ENCODE measurements around the gene ORAI2.
A peak's percentile ranks its signal among the peaks of the same experiment; 100 is the strongest.
"Not testable (repeated sequence)": the region's sequence is repeated elsewhere in the genome, so short reads cannot be mapped to it uniquely, and the experiment has no call there.

The ORAI2 gene

DNA sequence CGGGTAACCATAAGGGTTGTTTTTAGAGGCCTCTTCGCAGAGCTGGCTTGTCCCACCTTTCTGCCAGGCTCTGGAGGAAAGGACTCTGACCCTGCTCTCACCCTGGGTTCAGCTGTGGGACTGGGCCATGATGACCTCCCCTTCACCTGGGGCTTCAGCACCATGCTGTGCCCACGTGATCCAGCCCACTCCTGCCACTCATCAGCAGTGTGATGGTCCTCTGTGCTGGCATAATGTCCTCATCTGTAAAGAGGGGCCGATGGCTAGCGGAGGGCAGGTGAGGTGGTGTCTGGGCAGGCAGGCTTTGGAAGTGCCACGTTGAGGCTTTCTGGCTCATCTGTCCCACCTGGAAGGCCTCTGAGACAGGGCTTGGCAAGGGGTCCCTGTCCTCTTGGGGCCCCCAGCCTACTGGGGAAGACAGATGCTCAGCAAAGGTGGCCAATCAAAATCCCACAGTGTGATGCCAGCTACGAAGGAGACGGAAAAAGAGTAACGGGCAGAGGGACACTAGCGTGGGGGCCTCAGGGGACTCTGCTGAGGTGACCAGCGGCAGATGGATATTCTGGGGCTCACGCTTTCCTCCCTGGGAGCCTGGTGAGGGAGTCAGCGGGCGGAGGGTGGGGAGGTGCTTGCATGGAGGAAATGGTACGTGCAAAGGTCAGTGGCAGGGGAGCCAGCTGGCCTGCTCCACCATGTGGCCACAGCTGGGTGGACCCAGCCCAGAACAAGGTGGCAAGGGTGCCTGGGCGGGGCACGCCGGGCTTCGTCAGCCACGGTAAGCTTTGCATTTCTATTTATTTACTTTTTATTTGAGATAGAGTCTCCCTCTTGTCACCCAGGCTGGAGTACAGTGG, 36.8 kb downstream of the ORAI2 start:
- DNase-seq: no peak

DNA sequence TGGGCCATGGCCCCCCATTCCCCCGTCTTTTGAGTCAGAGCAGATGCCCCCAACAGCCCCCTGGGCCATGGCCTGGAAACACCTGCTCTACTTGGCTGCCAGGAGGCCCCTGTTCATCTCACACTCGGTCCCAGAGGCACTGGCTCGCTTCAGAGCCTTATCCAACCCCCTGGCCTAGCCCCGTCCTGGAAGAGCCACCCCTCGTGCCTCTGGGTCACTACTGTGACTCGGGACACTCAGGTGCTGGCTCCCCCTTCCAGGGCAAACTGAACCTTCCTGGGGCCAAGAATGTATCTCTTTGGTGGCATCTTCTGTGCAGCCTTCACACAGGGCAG, 38.4 kb downstream of the ORAI2 start:
- DNase-seq: no peak

DNA sequence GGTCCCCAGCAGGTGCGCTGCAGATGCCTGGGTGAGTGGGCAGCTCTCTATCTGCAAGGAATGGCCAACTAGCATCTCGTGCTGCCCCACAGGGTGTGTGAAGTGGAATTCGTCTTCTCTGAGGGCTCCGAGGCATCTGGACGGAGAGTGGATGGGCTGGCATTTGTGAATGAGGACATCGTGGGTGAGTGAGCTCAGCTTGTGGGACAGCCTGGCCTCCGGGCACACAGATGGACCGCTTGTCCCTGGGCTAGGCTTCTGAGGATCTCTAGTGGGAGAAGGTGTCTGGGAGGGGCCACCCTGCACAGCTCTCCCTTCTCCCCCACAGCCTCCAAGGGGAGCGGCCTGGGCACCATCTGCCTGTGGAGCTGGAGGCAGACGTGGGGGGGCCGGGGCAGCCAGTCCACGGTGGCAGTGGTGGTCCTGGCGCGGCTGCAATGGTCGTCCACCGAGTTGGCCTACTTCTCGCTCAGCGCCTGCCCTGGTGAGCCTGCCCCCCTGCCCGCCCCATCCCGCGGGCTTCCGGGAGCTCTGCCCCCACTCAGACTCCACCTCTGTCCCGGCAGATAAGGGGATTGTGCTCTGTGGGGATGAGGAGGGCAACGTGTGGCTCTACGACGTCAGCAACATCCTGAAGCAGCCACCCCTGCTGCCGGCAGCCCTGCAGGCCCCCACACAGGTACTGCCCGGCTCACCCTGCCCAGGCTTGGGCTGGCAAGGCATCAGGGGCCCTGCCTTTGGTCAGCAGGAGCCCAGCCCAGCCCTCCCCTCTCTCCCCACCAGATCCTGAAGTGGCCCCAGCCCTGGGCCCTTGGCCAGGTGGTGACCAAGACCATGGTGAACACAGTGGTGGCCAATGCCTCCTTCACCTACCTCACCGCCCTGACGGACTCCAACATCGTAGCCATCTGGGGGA, 39.0 kb downstream of the ORAI2 start:
- DNase-seq: no peak

DNA sequence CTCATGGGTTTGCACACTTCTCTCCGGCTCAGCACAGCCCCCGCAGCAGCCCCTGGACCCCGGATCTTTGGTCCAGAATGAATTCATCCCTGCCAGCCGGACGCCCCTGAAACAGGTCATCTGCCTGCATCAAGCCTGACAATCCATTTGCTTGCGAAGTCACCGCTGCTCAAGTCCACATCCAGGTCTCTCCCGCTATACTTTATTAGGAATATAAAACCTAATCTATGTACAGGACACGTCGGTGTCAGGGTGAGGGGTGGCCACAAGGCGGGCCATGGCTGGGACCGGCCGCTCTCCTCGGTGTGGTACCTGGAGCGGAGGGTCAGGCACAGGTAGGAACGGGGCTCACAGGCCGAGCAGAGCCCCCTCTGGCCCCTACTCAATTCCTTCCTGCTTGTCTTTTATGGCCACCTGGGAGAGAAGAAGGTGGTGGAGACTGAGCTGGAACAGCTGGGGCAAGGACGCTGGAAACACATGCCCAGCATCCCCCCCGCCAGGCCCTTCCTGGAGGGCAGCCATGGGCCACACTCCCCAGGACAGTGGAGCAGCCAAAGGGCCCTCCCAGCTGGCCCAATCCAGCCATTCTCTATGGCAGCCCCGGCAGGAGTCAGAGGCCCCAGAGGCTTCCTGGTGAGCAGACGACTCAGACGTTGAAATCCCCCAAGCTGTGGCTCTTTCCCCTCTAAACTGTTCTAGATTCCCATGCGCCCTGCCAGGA, 40.1 kb downstream of the ORAI2 start:
- DNase-seq: no peak

DNA sequence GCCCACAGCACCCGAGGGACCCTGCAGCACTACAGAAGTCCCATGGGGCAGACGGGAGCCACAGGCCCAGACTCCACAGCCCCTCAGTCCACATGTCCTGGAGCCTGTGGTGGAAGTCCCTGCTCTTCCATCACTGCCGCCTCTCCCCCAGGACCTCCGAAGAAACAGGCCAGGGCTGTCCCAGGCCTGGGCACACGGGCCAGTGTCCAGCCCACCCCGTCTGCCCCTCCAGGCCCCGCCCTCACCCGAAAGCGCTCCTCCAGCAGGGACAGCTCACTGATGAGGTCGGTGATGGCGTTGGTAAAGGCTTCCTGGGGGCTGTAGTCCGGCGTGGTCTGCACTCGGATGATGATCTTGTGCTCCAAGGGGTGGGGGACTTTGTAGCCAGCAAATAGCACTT, 40.7 kb downstream of the ORAI2 start:
- not testable (repeated sequence) for DNase-seq

DNA sequence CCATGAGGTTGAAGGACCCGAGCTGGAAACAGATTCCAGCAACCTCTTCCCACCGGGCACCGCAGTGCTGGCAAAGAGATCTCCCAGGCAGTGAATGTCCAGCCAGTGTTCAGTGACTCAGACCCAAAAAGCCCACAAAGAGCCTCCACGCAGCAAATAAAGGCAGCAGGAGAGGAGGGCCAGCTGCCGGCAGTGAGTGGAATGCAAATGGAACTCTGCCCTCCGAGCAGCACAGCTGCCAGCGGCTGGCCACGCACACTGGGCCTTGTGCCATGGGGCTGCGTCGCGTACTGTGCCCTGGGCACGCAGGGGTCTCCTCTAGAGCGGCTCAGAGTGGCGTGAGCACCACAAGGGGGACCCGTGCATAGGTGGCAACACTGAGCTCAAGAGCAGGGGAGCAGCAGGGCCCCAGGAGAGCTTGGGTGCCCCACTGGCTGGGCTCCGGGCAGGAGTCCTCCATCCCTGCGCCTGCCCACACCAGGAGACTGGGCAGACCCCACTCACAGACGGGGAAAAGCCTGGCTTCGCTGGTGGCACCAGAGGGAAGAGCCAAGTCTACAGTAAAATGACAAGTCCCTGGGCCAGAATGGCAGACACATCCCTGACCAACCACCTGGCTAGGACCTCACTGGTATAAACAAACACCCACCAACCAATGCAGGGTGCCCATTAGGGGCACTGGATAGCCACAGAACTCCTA, 41.5 kb downstream of the ORAI2 start:
- DNase-seq: not testable (repeated sequence)

DNA sequence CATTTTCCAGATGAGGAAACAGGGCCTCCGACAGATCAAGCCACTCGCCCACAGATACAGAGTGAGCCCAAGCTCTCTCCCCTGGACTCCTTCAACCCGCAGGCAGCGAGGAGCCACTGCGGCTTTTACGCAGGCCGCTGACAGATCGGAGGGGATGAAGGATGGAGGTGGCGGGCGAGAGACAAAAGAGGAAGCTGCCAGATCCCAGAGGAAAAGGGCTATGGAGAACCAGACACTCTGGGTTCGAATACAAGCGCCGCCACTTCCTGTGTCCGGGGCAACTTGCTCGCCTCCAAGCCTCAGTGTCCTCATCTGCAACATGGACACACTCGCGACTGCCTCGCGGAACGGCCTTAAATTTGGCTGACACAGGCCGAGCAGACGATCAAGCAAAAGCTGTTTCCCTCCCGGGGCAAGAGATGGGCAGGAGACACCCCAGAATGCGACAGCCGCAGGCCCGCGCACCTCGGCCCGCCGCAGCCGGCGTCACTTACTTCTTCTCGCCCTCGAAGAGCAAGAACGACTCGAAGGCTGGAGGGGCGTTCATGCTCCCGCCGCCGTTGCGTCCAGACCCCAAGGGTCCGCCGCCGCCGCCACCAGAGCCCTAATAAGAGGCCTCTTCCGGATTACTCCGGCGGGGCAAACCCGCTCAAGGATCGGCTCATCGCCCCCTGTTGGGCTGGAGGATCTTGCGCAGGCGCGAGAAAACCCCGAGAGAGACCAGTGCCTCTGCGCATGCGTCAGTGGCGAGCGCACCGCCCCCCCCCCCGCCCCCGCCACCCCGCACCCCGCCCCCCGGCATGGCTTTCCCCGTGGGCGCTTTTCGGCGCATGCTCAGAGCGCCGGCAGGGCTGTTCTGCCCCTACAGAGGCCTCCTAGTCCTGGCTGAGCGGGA, 45.2 kb downstream of the ORAI2 start, which contains the start of gene POLR2J:
POLR2J (minus strand) TSS at position 609 of the 895 bp plus-strand sequence; CDS start at position 547, 62 bp downstream.
- DNase-seq: peak; percentile 81 to 99

DNA sequence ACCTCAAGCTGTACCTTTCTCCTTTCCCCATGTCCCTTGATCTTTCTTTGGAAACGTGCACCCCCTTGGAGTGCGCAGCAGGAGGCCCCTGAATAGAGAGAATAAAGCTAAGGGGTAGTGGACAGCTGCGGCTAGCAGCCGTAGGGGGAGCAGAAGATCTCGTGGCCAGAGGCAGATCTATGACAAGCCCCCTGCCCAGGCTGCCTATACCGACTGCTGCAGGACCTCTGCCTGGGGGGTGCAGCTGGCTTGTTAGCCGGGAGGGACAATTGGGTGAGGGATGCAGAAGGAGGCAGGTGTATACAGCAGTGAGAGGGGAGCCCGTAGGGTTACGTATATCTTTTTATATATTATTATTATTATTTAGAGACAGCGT, 45.8 kb downstream of the ORAI2 start:
- DNase-seq: not testable (repeated sequence)

DNA sequence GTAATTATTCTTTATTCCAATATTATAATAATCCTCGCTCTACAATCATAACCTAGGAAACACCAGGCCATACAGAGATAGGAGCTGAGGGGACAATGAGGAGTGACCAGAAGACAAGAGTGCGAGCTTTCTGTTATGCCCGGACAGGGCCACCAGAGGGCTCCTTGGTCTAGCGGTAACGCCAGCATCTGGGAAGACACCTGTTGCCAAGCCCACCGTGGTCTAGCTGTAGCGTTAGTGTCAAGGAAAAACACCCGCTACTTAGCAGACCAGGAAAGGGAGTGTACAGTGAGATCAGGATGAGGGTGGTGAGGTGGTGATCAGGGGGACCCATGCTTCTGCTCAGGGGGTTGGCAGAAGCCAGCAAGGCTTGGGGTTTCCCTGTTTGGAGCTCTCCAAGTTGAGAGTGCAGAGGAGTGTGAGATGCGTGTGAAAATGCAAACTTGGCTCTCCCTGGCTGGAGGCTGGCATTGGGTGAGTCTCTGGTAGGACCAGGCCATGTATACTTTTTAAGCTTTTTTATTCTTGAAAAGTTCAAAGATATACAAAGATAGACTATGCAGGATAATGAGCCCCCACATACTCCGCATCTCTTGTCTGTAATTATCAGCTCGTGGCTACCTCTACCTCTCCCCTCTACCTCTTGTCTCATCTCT, 46.7 kb downstream of the ORAI2 start:
- not testable (repeated sequence) for DNase-seq

DNA sequence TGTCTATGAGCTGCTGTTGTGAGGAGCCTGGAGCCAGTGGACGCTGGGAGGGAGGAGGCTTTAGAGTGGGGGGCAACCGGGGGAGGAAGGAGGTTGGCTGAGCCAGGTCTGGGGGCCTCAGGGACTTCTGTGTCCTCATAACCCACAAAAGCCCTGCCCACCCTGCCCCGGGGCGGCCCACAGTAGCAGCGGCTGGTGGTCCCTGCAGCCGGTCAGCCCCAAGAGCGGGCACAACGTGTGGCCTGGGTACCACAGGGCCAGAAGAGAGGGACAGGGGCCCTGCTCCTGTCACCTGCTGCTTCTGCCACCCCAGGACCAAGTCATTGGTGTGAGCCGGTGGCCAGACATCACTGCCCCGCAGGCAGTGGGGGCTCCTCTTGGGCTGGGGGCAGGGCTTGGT, 48.6 kb downstream of the ORAI2 start:
- DNase-seq: not testable (repeated sequence)

DNA sequence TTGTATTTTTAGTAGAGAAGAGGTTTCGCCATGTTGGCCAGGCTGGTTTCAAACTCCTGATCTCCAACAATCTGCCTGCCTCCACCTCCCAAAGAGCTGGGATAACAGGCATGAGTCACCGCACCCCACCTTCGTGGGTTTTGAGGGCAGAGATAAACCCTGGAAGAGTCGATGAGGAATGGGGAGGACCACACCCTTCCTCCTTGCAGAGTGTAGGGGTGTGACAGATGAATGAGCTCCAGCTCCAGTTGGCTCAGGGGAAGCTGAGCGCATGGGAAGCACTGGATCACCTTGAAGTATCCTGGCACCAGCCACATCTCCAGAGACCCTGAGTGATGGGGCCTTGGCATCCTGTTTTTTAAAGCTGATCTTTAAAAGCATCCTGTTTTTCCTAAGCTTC, 50.9 kb downstream of the ORAI2 start:
- DNase-seq: not testable (repeated sequence)

DNA sequence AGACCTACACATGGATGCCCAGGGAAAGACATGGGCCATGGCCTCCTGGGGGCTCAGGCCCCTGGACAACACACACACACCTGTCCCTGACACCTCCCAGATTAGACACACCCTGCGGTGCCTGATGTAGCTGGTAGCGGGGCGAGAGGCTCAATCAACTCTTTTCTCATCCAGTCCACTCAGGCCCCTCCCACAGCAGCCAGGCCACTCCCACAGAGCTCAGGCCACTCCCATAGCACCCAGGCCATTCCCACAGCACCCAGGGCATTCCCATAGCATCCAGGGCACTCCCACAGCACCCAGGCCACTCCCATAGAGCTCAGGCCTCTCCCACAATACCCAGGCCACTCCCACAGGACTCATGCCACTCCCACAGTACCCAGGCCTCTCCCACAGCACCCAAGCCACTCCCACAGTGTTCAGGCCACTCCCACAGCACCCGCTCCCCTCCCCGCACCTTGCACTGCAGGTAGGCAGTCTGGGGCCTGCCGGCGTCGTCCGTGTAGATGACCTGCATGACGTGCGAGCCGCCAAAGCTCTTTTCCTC, 57.2 kb downstream of the ORAI2 start:
- peak in 1 of 2 donors; percentile 3 for DNase-seq

DNA sequence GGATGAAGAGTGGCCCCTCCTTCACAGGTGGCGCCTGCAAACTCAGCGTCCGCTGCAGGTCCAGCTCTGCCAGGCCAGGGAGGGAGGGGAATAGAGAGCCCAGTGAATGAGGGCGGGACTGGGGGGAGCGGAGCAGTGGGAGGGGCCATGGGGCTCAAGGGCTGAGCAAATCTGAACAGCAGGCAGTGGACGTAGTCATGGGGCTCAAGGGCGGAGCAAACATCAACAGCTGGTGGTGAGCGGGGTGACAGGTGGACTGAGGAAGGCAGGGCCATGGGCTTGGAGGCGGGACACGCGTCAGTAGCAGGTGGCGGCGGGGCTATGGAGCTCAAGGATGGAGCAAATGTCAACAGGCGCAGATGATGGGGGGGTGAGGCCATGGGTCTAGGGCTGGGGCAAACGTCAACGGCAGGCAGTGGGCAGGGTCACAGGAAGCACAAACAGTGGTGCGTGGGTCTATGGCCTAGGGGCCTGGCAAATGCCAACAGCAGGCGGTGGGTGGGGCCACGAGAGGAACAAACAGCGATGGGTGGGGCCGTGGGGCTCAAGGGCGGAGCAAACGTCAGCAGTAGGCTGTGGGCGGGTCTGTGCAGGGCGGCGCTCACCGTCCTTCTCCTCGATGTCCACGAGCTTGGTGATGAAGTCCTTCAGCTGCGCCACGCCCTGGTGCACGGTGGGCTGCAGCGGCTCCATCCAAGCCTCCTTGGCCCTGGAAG, 60.0 kb downstream of the ORAI2 start:
- peak in 1 of 2 donors; percentile 2 for DNase-seq

DNA sequence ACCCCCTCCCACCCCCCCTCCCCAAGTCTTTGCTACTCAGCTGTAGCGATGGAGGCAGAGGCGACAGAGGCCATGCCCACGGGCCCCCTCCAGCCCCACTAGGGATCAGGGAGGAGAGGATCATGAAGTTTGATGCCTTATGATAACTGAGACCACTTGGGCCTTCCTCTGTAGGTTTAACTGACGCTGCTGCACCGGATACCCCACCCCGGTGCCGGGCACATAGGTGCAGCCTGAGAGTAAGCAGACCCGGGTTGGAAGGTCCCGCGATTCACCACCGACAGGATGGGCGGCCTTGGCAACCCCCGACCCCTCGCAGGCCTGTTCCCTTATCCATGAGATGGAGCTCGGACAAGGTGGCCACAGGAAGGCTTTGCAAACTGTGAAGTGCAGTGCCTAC, 60.7 kb downstream of the ORAI2 start:
- not testable (repeated sequence) for DNase-seq

DNA sequence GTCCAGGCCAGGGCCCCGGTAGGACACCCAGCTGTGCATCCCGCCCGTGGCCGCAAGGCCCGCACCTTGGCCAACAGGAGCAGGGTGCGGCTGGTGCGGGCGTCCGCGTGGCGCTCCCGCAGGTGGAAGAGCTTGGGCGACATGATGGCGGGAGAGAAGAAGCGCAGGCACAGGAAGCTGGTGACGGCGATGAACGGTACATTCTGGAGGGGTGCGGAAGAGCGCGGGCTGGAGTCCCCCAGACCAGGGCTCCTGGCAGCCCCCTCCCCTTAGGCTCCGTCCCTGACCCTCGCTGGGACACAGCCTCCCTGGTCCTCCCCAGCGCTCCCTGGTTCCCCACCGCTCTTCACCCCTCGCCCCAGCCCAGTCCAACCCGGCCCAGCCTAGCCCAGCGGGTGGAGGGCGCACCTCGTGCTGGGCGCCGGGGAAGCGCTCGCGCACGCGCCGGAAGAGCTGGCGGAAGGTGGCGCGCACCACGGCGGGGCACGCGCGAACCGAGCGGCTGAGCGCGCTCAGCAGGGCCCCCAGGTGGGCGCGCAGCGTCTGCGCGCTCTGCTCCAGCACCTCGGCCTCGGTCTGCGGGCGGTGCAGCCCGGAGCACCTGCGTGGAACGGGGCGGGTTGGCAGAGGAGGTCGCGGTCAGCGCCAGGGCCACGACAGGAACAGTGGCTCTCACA, 61.2 kb downstream of the ORAI2 start:
- DNase-seq: not testable (repeated sequence)

DNA sequence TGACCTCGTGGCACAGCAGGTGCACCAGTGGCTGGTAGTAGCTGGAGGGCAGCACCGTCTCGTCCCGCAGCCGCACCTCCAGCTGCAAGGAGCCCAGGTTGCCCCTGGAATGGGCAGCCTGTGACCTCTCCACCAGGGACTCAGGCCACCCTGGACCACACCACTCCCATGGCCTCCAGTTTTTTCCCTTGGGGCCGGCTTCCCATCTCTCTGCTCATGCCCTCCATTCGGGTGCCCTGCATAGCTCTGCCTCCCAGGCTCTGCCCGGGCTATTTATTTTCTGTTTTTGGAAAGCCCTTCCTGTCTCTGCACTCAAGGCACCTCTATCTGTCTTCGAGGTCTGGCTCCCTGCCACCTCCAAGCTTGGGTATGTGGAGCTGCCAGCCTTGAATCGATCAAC, 63.5 kb downstream of the ORAI2 start:
- not testable (repeated sequence) for DNase-seq

DNA sequence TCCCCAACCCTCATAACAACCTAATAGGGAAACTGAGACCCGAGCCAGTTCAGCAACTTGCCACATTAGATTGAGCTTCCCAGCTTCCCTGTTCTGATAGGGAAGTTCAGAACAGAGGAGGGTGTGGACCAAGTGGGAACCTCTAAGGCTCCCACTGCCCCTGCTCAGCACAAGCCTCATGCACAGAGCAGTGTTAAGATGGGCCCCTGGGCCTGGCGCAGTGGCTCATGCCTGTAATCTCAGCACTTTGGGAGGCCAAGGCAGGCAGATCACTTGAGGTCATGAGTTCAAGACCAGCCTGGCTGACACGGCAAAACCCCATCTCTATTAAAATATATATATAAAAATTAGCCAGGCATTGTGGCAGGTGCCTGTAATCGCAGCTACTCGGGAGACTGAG, 63.9 kb downstream of the ORAI2 start:
- not testable (repeated sequence) for DNase-seq

DNA sequence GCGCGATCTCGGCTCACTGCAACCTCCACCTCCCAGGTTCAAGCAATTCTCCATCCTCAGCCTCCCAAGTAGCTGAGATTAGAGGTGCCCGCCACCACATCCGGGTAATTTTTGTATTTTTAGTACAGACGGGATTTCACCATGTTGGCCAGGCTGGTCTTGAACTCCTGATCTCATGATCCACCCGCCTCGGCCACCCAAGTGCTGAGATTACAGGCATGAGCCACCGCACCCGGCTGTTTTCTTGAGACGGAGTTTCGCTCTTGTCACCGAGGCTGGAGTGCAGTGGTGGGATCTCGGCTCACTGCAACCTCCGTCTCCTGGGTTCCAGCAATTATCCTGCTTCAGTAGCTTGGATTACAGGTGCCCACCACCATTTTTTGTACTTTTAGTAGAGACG, 64.9 kb downstream of the ORAI2 start:
- DNase-seq: not testable (repeated sequence)

DNA sequence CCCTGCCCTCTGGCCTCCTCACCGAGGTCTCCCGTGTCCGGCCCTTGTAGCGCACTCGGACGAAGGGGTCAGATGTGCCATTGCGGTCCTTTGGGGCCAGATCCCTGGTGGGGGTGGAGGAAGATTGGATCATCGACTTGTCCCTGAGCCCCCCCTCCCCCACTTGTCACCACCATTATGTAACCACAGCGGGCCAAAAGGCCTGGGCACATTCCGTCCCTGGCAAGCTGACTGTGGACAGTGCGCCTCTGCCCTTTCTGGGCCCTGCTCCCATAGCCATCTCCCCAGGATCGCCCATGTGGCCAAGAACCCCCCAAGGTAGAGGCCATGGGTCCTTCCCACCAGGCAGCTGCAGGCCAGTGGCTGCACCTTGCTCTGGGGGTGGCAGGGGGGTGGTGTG, 69.8 kb downstream of the ORAI2 start:
- DNase-seq: not testable (repeated sequence)
